IPS DF 6.9 (cell line): Measurements from ENCODE around the gene CDX2.

Experiments used
- DNase-seq: peaks from one replicate; pipeline ENCODE4 v3.0.0-alpha.2; 2013; ENCODE audit warnings: low read depth, low spot score
- H3K27ac ChIP-seq: one replicate; pipeline ENCODE4 v1.5.1; 2013; ENCODE audit warnings: low read length, control low read depth
- H3K27me3 ChIP-seq: 2 replicates; pipeline ENCODE4 v1.6.1; 2013; ENCODE audit warnings: mild to moderate bottlenecking, low read length; ENCODE audit not compliant: control insufficient read depth, insufficient read depth
- H3K36me3 ChIP-seq: 2 replicates; pipeline ENCODE4 v1.6.1; 2013; ENCODE audit warnings: low read length; ENCODE audit not compliant: control insufficient read depth, insufficient read depth
- H3K4me1 ChIP-seq: 2 replicates; pipeline ENCODE4 v1.6.1; 2013; ENCODE audit warnings: low read length; ENCODE audit not compliant: control insufficient read depth, insufficient read depth
- H3K4me3 ChIP-seq: 2 replicates; pipeline ENCODE4 v1.5.1; 2013; ENCODE audit warnings: mild to moderate bottlenecking, low read length
- H3K9me3 ChIP-seq: 2 replicates; pipeline ENCODE4 v1.6.1; 2013; ENCODE audit warnings: low read length, inconsistent platforms; ENCODE audit not compliant: control insufficient read depth, insufficient read depth
- WGBS: extraction: QIAGEN DNeasy Blood & Tissue Kit; methylation state at CpG from one replicate; pipeline ENCODE4 v1.1.7; 2013; ENCODE audit warnings: mixed read lengths, missing lambda C conversion rate; ENCODE audit not compliant: insufficient read length, insufficient coverage; 5-methylcytosine and 5-hydroxymethylcytosine counted together

The CDX2 gene

DNA sequence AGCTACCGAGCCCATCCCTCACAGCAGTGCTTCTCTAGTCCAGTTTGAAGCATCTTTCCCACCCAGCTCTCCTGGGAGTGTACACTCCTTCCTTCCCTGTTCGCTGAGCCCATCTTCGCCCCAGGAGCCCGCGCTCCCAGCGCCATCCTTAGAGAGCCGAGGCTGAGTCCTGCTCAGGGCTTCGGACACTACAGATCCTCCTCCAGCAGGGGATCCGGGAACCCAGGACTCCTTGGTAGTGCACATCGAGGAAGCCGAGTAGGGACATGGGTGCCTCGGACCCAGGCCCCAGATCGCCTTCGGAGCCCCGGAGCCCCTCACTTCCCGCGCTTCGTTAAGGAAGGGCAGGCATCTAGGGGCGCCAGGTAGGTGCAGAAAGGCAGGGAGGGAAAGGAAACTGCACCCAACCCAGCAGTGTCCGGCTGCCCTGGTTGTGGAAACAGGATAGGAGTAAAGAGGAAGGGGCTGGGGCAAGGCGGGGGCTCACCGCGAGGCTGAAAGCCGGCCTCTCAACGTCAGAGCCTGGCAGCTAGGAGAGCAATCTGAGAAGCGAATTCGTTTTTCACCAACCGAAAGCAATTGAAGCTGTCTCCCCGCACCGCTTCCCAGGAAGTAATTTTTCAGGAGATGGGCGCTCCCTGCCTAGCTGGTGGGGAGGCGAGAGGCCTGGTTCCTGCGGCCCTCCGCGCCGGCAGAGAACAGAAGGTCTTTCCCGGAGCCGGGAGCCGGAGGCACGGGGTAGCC is 48.3 kb downstream of the CDX2 start:
- WGBS, result no CpG with 5 or more reads among the region's 40 CpGs
- Histone ChIP-seq H3K9me3 (no peaks in the 10 kb centered on the region), H3K36me3 (no peaks in the 10 kb centered on the region), H3K4me1 (peaks cover 7% of the 10 kb centered on the region), H3K4me3 (no peak overlapping the region), H3K27ac (no peak overlapping the region), H3K27me3 (peaks cover 93% of the 10 kb centered on the region)
- no peak for DNase-seq

DNA sequence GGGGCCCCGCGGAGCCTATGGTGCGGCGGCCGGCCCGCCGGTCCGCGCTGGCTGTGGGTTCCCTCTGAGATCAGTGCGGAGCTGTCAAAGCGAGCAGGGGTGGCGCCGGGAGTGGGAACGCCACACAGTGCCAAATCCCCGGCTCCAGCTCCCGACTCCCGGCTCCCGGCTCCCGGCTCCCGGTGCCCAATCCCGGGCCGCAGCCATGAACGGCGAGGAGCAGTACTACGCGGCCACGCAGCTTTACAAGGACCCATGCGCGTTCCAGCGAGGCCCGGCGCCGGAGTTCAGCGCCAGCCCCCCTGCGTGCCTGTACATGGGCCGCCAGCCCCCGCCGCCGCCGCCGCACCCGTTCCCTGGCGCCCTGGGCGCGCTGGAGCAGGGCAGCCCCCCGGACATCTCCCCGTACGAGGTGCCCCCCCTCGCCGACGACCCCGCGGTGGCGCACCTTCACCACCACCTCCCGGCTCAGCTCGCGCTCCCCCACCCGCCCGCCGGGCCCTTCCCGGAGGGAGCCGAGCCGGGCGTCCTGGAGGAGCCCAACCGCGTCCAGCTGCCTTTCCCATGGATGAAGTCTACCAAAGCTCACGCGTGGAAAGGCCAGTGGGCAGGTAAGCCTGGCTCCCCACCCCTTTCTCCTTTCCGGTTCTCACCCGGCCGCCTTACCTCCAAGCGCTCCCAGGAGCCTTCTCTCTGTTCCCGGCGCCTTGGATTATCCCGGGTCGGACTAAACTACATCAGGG is 49.0 kb downstream of the CDX2 start, which contains the start of gene PDX1:
Gene PDX1, plus strand, starts transcription at position 67 of the 743 bp plus-strand sequence. Its CDS starts 139 bp downstream, at position 206.
- H3K4me3 ChIP-seq, result no peak within 1 kb of the TSS; the same call in 1 of the 2 replicates
- H3K9me3 ChIP-seq, result no peaks in the 10 kb centered on the region
- H3K27ac ChIP-seq, result no peak within 1 kb of the TSS
- peaks cover 93% of the 10 kb centered on the region for H3K27me3 ChIP-seq
- no peaks in the 10 kb centered on the region for H3K36me3 ChIP-seq
- H3K4me1 ChIP-seq, result peaks cover 12% of the 10 kb centered on the region
- WGBS, result no CpG with 5 or more reads among the region's 76 CpGs
- DNase-seq, result no peak

DNA sequence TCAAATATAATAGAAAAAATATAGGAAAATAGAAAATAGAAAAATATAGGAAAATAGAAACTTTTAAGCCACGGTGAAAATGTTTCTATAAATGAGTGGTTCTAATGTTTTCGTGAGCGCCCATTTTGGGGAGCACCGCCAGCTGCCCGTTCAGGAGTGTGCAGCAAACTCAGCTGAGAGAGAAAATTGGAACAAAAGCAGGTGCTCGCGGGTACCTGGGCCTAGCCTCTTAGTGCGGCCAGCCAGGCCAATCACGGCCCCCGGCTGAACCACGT is 49.5 kb downstream of the CDX2 start:
- WGBS, result 100% methylated on average over 1 of the region's 11 CpGs
- no peak for DNase-seq
- Histone ChIP-seq H3K4me1 (peaks cover 12% of the 10 kb centered on the region), H3K27me3 (peaks cover 89% of the 10 kb centered on the region), H3K27ac (no peak overlapping the region), H3K9me3 (no peaks in the 10 kb centered on the region), H3K36me3 (no peaks in the 10 kb centered on the region), H3K4me3 (no peak overlapping the region)

DNA sequence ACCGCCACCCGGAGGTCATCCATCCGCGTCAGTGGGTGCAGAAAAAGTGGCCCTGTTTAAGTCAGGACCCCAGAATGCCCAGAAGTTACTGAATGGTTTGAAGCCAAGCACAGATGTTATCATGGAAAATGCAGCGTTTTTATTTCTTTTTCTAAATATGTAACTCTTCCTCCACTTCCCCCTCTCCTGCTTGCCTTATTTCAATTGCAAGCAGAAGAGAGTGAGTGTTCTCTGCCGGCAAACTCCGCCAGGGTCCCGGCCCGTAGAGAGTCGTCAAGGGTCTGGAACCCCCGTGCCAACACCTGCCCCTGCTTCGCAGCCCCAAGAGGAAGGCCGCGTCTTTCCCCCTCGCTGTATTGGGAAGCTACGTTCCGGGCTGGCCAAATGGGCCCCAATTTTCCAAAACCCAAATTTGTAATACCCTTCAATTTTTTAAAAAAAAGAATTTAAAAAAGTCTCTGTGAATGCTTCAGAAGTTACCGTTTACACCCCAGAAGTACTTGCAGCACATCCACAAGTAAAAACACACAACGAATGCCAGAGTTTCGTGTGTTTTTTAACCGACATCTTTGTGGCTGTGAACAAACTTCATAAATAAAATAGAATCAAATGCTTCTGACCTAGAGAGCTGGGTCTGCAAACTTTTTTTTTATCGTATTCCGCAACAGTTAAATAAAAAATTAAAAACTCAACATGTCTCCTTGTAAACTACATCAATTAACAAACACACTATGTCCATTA is 50.0 kb downstream of the CDX2 start:
- H3K4me1 ChIP-seq, result peaks cover 12% of the 10 kb centered on the region
- H3K4me3 ChIP-seq, result no peak overlapping the region
- WGBS, result no CpG with 5 or more reads among the region's 23 CpGs
- no peaks in the 10 kb centered on the region for H3K36me3 ChIP-seq
- DNase-seq, result no peak
- no peaks in the 10 kb centered on the region for H3K9me3 ChIP-seq
- H3K27ac ChIP-seq, result no peak overlapping the region
- peaks cover 84% of the 10 kb centered on the region for H3K27me3 ChIP-seq

DNA sequence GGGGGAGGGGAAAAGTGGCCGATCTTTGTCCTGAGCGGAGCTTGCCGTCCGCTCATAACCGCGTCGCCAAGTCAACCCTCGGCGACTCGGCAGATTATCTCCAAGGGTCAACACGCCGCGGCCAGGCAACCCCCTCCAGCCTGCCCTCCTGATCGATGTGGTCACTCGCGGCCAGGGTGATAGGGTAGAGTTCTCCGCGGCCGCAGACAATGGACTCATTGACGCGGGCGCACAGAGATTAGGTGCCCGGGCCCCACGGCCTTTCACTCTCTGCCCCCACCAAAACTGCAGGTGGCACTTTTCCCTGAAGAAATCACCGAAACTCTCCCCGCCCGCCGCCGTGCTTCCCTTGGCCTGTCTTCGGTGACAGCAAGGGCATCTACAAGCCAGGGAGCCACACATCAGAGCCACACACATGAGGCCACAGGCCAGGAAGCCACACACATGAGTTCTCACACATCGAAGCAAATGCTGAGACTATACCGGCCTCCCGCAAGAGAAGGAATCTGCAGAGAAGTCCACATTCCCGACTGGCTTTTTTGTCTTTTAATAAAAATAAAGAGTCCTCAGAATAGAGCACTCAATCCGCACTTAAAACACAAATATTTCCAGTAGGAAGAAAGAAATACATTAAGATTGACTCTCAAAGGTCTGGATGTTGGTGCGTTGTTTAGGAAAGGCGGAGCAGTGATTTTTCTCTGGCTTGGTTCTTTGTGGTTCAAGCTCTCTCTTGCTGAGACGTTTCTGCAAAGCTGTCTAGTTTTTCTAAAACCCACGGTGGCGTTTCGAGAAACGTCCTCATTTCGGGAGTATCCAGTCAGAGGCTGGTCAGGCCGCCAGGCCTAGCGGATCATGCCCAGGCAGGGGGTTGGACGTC is 50.8 kb downstream of the CDX2 start:
- H3K4me1 ChIP-seq, result peaks cover 12% of the 10 kb centered on the region
- no peaks in the 10 kb centered on the region for H3K36me3 ChIP-seq
- no peak for DNase-seq
- H3K27me3 ChIP-seq, result peaks cover 76% of the 10 kb centered on the region
- H3K9me3 ChIP-seq, result no peaks in the 10 kb centered on the region
- H3K27ac ChIP-seq, result no peak overlapping the region
- WGBS, result no CpG with 5 or more reads among the region's 46 CpGs
- H3K4me3 ChIP-seq, result no peak overlapping the region

DNA sequence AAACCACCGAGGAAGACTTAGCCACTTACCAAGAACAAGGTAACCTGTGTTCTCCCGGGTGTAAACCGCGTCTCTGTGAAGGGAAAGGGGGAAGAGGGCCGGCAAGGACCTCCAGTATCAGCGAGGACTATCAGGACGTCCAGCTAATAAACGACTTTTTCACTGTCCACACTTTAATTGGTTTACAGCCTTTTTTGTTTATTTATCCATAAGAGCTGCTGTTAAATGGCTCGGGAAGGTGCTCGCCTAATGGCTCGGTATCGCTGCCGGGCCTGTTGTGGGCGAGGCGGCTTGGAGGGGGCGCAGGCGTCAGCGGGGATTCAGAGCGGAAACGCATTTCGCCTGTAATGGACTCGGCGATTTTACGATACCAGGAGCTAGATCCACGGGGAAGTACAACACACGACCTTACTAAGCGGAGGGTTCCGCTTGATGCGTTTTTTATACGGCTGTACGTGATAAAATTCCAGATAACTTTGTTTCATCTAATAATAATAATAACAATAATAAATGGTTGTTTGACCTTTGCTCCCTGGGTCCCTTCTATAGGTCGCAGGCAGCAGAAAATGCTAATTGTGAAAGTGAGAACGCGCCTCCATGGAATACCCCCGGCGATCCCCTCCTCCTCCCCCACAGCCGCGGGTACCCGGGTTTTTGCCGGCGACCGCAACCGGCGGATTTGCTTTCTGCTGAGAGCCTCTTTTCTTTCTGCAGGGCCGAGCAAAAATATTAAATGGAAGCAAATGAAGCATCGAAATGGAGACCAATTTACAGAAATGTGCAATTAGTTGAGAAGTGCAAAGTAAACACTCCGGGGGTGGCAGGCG is 51.8 kb downstream of the CDX2 start:
- Histone ChIP-seq H3K4me1 (peaks cover 11% of the 10 kb centered on the region; the same call in 1 of the 2 replicates), H3K27me3 (peaks cover 67% of the 10 kb centered on the region), H3K27ac (no peak overlapping the region), H3K9me3 (no peaks in the 10 kb centered on the region), H3K4me3 (no peak overlapping the region), H3K36me3 (no peaks in the 10 kb centered on the region)
- no CpG with 5 or more reads among the region's 48 CpGs for WGBS
- DNase-seq, result no peak

DNA sequence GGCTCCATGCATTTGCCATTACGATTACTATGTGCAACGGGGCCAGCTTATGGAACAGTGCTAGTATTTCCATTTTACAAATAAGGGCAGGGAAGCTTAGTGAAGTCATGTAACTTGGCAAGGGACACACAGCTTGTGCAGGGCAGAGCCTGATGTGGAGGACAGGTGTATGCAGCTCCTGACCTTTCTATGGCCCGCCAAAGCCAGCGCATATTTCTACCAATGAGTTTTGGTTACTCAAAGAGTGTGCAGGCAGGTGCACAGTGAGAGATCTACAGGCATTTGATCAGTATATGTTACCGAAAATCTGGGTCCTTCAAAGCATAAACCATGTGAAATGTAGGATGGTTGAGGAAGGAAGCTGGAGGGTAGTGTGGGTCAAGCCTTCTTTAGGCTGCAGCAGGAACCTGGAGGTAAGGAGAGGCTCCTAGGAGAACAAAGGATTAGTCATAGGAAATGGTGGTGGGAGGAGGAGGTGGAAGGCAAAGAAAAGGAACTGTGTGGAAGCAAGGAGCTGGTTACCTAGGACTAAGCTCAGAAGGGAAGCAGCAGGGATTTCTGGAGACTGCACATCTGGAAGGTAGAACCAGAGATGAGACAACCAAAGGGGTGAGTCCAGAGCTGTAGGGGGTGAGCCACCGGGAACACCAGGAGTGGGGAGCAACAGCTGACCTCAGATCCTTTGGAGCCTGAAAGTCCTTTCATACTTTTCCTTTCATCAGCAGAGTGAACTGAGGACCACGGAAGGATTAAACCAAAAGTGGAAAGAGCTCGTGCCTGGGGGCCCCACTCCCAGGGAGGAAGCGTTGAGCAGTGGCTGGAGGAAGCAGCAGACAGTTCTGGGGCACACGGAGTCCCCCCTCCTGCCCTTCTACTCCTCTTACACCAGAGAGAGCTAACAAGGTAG is 53.6 kb downstream of the CDX2 start:
- Histone ChIP-seq H3K27me3 (peaks cover 49% of the 10 kb centered on the region), H3K9me3 (no peaks in the 10 kb centered on the region), H3K36me3 (no peaks in the 10 kb centered on the region), H3K27ac (no peak overlapping the region), H3K4me1 (peaks cover 10% of the 10 kb centered on the region; the same call in 1 of the 2 replicates), H3K4me3 (no peak overlapping the region)
- WGBS, result no CpG with 5 or more reads among the region's 10 CpGs
- no peak for DNase-seq

DNA sequence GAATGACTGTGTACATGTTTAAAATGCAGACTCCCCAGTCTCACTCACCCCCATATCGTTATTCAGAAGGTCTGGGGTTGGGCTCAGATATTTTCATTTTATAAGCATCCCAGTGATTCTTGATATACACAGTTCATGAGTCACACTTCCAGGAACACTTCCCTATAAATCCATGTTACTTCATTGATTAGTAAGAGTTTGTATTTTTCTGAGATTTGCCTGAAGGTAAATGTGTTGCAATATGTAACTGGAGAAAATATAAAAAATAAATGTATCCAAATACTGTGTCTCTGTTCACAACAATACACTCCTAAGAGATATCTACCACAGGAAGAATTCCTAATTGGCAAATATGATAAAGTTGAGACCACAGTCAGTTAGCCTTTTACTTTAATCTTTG is 56.0 kb downstream of the CDX2 start:
- Histone ChIP-seq H3K4me1 (peaks cover 8% of the 10 kb centered on the region; the same call in 1 of the 2 replicates), H3K27me3 (peaks cover 28% of the 10 kb centered on the region), H3K36me3 (no peaks in the 10 kb centered on the region), H3K9me3 (no peaks in the 10 kb centered on the region), H3K4me3 (no peak overlapping the region), H3K27ac (no peak overlapping the region)
- no peak for DNase-seq
- WGBS, result no CpG with 5 or more reads among the region's 1 CpG

DNA sequence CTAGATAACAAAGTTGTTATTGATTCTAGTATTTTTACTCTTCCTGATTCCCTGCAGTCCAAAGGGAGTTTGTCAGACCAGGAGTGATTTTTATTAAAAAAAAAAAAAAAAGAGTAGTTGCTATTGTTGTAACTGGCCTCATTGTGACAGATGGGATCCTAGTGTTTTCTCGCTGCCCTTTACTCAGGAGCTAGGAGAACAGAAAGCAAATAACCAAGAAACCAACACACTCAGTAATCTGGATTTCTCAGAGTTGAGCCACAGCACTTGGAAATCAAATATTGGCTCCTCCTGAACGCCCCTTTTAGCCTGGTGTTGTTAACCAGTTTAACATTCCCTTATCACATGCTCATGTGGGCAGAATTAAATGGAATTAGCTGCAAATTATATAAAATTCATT is 57.6 kb downstream of the CDX2 start:
- no peak for DNase-seq
- WGBS, result no CpG with 5 or more reads among the region's 2 CpGs
- H3K27ac ChIP-seq, result no peak overlapping the region
- H3K27me3 ChIP-seq, result peaks cover 12% of the 10 kb centered on the region
- no peaks in the 10 kb centered on the region for H3K36me3 ChIP-seq
- H3K9me3 ChIP-seq, result no peaks in the 10 kb centered on the region
- no peak overlapping the region for H3K4me3 ChIP-seq
- H3K4me1 ChIP-seq, result 0 out of 2 replicates have a peak, but pooled peaks cover 6% of the 10 kb centered on the region
